ENCODE results near the gene ZBTB32.

The ZBTB32 gene

GRCh38 chr19:35716801-35717664, 12.7 kb downstream of the ZBTB32 start:
- DNase-seq (ENCODE audit: low read depth) = peak; percentile 81
- TF ChIP-seq CTCF (conservative IDR thresholded peaks at IDR 0.05; ENCODE audit: low read length) = peak; percentile 80
- peak overlapping the region; percentile 84 for H3K4me3 ChIP-seq (ENCODE audit: low read length)

- peak; percentile 94 for DNase-seq (ENCODE audit: low read depth)
- H3K4me3 ChIP-seq (ENCODE audit: low read length) = peak within 1 kb of the TSS; percentile 91
- TF ChIP-seq CTCF (conservative IDR thresholded peaks at IDR 0.05; ENCODE audit: low read length) = no peak
Observed at GRCh38 chr19:35717665-35718344, 13.4 kb downstream of the ZBTB32 start, which contains the start of gene KMT2B. KMT2B (plus strand) TSS chr19:35718003; CDS start chr19:35718019, 16 bp downstream.

GRCh38 chr19:35718345-35719041, 14.1 kb downstream of the ZBTB32 start:
- no peak for TF ChIP-seq CTCF (conservative IDR thresholded peaks at IDR 0.05; ENCODE audit: low read length)
- peak; percentile 11 for DNase-seq (ENCODE audit: low read depth)
- peak overlapping the region; percentile 91 for H3K4me3 ChIP-seq (ENCODE audit: low read length)

- TF ChIP-seq CTCF (conservative IDR thresholded peaks at IDR 0.05; ENCODE audit: low read length) = no peak
- H3K4me3 ChIP-seq (ENCODE audit: low read length) = peak overlapping the region; percentile 91
- no peak for DNase-seq (ENCODE audit: low read depth)
Observed at GRCh38 chr19:35719402-35720162, 15.2 kb downstream of the ZBTB32 start.

- no peak for TF ChIP-seq CTCF (conservative IDR thresholded peaks at IDR 0.05; ENCODE audit: low read length)
- H3K4me3 ChIP-seq (ENCODE audit: low read length) = no peak overlapping the region
- no peak for DNase-seq (ENCODE audit: low read depth)
Observed at GRCh38 chr19:35720163-35720524, 15.8 kb downstream of the ZBTB32 start.

DNA sequence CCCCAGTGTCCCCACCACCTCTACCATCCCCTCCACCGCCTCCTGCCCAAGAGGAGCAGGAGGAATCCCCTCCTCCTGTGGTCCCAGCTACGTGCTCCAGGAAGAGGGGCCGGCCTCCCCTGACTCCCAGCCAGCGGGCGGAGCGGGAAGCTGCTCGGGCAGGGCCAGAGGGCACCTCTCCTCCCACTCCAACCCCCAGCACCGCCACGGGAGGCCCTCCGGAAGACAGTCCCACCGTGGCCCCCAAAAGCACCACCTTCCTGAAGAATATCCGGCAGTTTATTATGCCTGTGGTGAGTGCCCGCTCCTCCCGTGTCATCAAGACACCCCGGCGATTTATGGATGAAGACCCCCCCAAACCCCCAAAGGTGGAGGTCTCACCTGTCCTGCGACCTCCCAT, 16.3 kb downstream of the ZBTB32 start:
- H3K4me3 ChIP-seq (ENCODE audit: low read length) = no peak overlapping the region
- DNase-seq (ENCODE audit: low read depth) = no peak
- TF ChIP-seq CTCF (conservative IDR thresholded peaks at IDR 0.05; ENCODE audit: low read length) = no peak

Data from AG10803 (cell line).